Measurements from ENCODE around the gene CAPRIN1.

GRCh38 chr11:34053161-34053686 is 1.7 kb downstream of the CAPRIN1 start:
- TF ChIP-seq CTCF (conservative IDR thresholded peaks at IDR 0.05; ENCODE audit: low read depth, low read length) (no peak), EZH2phosphoT487 (IDR thresholded peaks at IDR 0.05; ENCODE audit: borderline replicate concordance, low read length) (no peak)
